SW480 (cell line): ENCODE data around the gene FNBP1.

ENCODE experiments used
- DNase-seq: peaks from one replicate; pipeline ENCODE4 v3.0.0-alpha.2; 2016; ENCODE audit warnings: low spot score

Gene FNBP1

GRCh38 chr9:129854588-129855110 is 188.3 kb downstream of the FNBP1 start:
- no peak for DNase-seq

DNA sequence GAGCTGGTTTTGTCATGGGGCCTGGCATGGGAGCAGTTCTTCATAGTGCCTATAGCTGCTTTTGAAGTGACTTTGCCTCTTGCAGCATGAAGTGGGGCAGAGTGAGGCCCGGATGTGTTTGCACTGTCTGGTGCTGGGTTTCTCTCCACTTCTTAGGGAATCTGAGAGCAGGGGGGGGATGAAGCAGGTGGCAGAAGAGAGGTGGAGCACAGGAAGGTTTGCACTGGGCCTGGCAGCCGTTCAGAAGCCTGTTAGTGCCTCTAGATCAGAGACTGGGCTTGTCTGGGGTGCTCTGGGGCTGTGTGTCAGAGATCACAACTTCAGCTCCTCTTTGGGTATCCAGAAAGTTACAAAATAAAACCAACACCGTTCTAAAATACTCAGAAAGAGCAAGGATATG is 189.4 kb downstream of the FNBP1 start:
- no peak for DNase-seq

DNA sequence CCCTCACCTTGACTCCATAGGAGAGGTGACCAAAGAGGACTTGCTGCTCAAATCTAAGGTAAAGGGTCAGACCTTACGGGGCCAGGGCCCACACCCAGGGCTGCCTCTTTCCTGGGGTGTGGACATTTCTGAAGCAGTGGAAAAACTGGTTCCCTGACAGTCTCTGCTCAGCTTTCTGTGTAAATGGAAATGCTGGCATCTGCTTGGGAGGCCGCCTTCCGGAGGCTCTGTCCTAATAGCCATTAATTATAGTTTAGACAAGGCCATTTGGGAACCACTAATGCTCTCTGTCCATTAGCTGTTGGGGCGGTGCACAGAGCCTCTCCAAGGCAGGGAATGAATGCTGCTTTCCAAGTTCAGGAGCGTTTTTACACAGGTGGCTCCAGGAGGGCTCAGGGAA is 190.4 kb downstream of the FNBP1 start:
- DNase-seq, result no peak

DNA sequence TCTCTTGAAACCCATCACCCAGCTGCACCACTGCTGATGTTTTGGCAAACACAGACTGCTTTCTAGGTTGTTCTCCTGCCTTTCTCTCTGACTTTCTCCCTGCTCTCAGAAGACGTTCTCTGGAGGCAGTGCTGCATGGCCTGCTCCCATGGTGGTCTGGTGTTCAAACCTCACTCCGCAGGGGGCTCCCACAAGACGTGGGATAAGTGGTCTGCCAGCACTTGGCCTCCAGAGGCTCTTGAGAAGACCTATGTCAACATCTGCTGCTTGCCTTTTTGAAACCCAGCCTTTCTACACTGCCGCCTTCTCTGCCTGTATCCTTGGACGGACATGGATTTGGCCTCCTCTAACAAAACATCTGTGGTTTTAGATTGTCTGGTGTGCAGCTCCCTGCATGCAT is 191.2 kb downstream of the FNBP1 start:
- no peak for DNase-seq

DNA sequence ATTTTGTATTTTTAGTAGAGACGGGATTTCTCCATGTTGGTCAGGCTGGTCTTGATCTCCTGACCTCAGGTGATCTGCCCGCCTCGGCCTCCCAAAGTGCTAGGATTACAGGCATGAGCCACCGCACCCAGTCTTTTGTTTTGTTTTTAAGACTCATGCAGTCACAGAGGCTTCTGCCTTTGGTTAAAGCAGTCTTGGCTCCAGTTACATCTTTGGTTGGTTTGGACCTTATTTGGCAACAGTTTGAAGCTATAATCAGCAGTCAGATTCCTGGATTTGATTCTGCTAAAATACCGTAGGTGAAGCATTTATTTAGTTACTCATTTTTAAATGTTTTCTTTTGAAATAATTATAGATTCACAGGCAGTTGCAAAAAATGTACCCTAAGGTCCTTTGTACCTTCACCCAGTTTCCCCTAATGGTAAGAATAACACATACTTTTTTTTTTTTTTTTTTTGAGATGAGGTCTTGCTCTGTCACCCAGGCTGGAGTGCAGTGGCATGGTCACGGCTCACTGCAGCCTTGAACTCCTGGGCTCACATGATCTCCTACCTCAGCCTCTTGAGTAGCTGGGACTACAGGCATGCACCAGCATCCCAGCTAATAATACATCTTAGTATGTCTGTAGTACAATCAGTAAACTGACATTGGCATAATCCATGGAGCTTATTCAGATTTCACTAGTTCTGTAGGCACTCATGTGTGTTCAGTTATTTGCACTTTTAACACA is 192.0 kb downstream of the FNBP1 start:
- no peak for DNase-seq

DNA sequence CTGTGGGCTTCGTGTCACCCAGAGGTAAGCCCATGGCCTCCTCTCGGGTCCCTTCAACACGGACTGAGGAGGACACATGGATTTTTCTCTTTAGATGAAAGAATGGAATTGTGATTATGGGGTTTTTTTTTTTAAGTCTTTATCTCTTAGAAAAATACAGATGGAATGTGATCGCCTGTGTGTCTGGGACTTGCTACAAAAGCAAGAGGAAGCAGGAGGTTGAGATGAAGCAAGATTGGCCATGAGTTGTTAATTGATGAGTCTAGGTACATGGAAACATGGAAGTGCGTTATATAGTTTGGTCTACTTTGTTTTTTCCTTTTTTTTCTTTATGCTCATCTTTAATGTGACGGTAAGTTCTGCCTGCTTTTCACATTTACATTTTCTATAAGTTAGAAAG is 193.1 kb downstream of the FNBP1 start:
- DNase-seq, result no peak

DNA sequence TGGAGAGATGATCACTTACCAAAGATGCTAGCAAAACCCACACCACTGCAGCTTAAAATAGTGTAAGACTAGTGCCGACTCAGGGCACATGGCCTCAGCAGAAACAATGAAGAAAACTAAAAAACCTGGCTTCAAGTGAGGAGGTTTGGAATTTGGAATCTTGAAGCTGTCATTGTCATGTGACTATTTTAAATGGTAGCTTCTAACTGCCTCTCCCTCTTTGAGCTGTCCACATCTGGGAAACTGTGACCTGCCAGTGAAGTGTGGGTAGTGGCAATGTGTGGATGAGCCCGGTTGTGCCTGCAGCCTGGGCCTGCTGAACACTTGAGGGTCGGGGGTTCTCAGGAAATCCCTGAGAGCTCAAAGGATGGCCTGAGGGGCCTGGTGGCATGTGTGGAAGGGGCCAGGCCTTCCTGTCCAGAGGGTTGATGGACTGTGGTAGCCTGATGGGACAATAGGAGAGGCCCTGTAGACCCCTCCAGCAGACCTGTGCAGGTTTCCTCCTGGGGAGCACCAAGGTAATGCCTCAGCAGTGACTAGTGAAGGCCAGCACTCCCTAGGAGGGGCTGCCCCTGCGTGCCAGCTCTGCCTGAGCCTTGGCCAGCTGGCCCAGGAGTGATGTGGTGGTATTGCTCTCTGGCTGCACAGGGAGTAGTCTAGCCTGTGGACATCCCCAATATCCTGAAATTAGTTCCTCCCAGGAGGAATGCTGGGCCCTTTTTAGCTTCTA is 194.1 kb downstream of the FNBP1 start:
- DNase-seq, result no peak

DNA sequence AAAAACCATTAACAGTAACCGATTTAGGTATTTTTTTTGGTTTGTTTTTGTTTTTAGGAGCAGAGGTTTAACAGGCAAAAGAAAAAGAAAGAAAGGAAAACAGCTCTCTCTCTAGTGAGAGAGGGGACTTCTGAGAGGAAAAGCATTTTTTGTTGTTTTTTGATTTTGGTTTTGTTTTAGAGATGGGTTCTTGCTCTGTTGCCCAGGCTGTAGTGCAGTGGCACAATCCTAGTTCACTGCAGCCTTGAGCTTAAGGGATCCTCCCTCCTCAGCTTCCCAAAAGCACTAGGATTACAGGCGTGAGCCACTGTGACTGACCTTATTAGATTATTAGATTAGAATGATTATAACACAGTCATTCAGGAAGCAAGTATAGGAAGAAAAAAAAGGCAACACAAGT is 197.6 kb downstream of the FNBP1 start:
- no peak for DNase-seq

DNA sequence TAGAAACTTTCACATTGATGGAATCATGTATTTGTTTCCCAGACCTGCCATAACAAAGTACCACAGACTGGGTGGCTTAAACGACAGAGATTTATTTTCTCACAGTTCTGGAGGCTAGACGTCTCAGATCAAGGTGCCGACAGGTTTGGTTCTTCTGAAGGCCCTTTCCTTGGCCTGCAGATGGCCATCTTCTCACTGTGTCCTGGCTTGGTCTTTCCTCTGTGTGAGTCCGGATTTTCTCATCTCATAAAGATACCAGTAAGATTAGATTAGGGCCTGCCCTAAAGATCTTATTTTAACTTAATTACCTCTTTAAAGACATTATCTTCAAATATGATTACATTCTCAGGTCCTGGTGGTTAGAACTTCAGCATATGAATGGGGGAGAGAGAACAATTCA is 201.9 kb downstream of the FNBP1 start:
- no peak for DNase-seq

GRCh38 chr9:129840034-129840433 is 203.0 kb downstream of the FNBP1 start:
- no peak for DNase-seq

DNA sequence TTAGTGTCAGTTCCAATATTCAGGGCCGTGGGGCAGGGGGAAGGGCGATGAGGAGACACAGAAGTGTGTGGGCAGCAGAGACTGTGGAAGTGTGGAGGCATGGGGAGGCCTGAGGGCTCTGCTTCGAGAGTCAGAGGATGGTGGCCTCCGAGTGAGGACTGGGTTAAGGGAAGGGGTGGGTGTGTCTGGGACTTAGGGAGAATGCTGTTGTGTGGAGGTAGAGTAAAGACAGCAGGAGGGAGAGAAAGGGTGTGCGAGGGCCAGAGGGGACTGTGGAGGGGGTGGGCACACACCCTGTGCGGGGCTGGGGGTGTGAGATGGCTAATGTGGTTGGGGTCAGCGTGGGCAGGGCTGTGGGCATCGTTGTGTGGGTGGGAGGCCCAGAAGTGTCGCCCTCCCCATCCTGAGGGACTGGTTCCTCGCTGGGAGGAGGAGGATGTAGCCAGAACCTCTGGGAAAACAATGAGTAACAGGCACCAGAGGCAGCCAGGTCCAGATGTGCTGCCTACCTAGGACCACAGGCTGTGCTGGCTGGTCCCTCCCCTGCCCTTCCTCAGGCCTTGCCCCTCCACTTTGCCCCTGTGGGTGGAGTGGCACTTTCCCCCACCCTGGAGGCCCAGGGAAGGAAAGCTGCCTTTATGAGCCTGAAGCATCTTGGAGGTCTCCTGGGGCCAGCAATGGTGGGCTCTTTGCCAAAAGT is 203.5 kb downstream of the FNBP1 start:
- no peak for DNase-seq

DNA sequence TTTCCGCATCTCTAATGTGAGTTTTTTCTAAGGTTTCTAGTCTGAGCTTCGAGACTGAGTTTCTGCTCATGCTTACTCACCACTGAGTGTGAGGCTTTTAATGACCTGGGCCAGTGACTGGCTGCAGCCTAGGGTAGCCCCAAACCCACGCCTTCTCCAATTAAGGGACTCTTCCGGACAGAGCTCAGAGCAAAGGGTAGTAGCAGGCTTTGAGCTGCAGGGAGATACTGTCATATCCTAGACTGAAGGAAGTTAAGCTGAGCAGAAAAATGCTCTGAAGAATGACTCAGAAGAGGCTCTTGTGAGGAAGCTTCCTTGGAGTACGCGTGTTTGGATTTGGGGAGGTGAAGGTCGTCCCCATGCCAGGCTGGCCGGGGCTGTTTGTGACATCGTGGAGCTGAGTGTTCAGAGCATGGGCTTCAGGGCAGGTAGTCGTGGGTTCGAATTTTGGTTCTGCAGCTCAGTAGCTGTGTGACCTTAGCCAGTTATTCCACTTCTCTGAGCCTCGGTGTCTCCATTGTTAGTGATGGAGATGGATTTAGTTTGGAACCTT is 204.2 kb downstream of the FNBP1 start:
- no peak for DNase-seq
